ENCODE results near the gene BID. TPM values are rescaled to one million over a fixed set of nuclear protein-coding genes. Genes with fewer than 3 reads are reported as not detected.

BID gene
- total RNA-seq, 2 experiments from 2014 or later = 59.9 to 60.3 TPM

GRCh38 chr22:17810570-17811116 is 36.4 kb upstream of the BID start:
- TF ChIP-seq CTCF (conservative IDR thresholded peaks at IDR 0.05; ENCODE audit: low read length) (no peak), EZH2phosphoT487 (IDR thresholded peaks at IDR 0.05; ENCODE audit: borderline replicate concordance, low read depth, low read length) (no peak)
- no peak overlapping the region for H3K4me2 ChIP-seq (ENCODE audit: low read length)
- H3K9me3 ChIP-seq (ENCODE audit: low read length) = no peaks in the 10 kb centered on the region
- no peaks in the 10 kb centered on the region for H3K79me2 ChIP-seq (ENCODE audit: insufficient read depth, low read depth, low read length)
- no peaks in the 10 kb centered on the region for H4K20me1 ChIP-seq (ENCODE audit: insufficient read depth, low read length)
- no peak overlapping the region for H2AFZ ChIP-seq (ENCODE audit: low read length)
- peaks cover 95% of the 10 kb centered on the region for H3K36me3 ChIP-seq (ENCODE audit: insufficient read depth, low read length)
- ChIA-PET POLR2A (interaction anchor here (0.9 kb wide), 1 partner anchor 9 kb away, joined by 7 read pairs; no protein-coding TSS in a partner anchor), CTCF (ENCODE audit: unreplicated experiment) (no interaction called here)
- H3K4me1 ChIP-seq (ENCODE audit: insufficient read depth, low read length, poor library complexity, severe bottlenecking) = no peaks in the 10 kb centered on the region
- BruUV-seq (replicated peaks) = no TSS peak
- H3K4me3 ChIP-seq (ENCODE audit: low read depth, low read length, poor library complexity, severe bottlenecking) = no peak overlapping the region
- no peak overlapping the region for H3K27ac ChIP-seq (ENCODE audit: low read depth, low read length, poor library complexity, severe bottlenecking)
- H3K9me2 ChIP-seq (ENCODE audit: insufficient read depth, low read length) = no peaks in the 10 kb centered on the region
- intact Hi-C loops (cut with micrococcal nuclease; ENCODE audit: unreplicated experiment) = no loop called here
- no peak for DNase-seq (ENCODE audit: low spot score)

- ChIA-PET POLR2A (no interaction called here), CTCF (ENCODE audit: unreplicated experiment) (interaction anchor here (0.5 to 0.6 kb wide), 2 partner anchors 9 to 1947 kb away, joined by 3 read pairs; no protein-coding TSS in a partner anchor)
- Histone ChIP-seq H3K27ac (ENCODE audit: low read depth, low read length, poor library complexity, severe bottlenecking) (no peak overlapping the region), H3K36me3 (ENCODE audit: insufficient read depth, low read length) (peaks cover 94% of the 10 kb centered on the region), H3K9me2 (ENCODE audit: insufficient read depth, low read length) (no peaks in the 10 kb centered on the region), H2AFZ (ENCODE audit: low read length) (no peak overlapping the region), H3K4me3 (ENCODE audit: low read depth, low read length, poor library complexity, severe bottlenecking) (no peak overlapping the region), H3K4me2 (ENCODE audit: low read length) (no peak overlapping the region), H3K4me1 (ENCODE audit: insufficient read depth, low read length, poor library complexity, severe bottlenecking) (no peaks in the 10 kb centered on the region), H4K20me1 (ENCODE audit: insufficient read depth, low read length) (no peaks in the 10 kb centered on the region), H3K79me2 (ENCODE audit: insufficient read depth, low read depth, low read length) (no peaks in the 10 kb centered on the region), H3K9me3 (ENCODE audit: low read length) (no peaks in the 10 kb centered on the region)
- intact Hi-C loops (cut with micrococcal nuclease; ENCODE audit: unreplicated experiment) = no loop called here
- no peak for TF ChIP-seq EZH2phosphoT487 (IDR thresholded peaks at IDR 0.05; ENCODE audit: borderline replicate concordance, low read depth, low read length)
- no peak for TF ChIP-seq CTCF (conservative IDR thresholded peaks at IDR 0.05; ENCODE audit: low read length)
- BruUV-seq (replicated peaks) = no TSS peak
- no peak for DNase-seq (ENCODE audit: low spot score)
Observed at GRCh38 chr22:17808693-17809403, 34.6 kb upstream of the BID start.

Measured in OCI-LY7 (cell line).